KBM-7 (cell line): ENCODE data around the gene MBTPS2.
"Not testable (repeated sequence)": the region's sequence is repeated elsewhere in the genome, so short reads cannot be mapped to it uniquely, and the experiment has no call there.

ENCODE experiments used
- DNase-seq: peaks from one replicate; pipeline ENCODE4 v3.0.0-alpha.2; 2015
- in situ Hi-C: fragments of 300-500 bp; cut with MboI; formaldehyde crosslinking; loops from 2 replicates; pipeline ENCODE4 v1.14.3; 2020; ENCODE audit warnings: low sequenced_read_pairs, low pct_unique_long_range_greater_than_20kb, mixed read lengths

The MBTPS2 gene

DNA sequence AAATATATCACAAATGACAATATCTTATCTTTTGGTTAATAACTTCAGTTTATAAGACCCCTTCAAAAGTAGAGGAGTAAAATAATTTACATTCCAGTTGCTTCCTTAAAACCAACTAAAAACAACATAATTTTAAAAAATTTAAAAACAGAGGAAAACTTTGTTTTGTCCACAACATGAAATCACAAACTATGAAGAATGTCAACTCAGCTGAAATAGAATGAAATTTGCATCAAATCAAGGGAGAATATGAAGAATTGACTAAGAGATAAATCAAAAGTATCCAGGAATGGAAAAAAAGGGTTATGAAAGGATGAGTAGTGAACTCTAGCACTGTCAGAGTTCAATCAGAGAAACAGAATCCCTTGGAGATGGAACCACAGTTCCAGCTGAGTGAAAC is 14.2 kb downstream of the MBTPS2 start:
- in situ Hi-C loops: no loop called here

DNA sequence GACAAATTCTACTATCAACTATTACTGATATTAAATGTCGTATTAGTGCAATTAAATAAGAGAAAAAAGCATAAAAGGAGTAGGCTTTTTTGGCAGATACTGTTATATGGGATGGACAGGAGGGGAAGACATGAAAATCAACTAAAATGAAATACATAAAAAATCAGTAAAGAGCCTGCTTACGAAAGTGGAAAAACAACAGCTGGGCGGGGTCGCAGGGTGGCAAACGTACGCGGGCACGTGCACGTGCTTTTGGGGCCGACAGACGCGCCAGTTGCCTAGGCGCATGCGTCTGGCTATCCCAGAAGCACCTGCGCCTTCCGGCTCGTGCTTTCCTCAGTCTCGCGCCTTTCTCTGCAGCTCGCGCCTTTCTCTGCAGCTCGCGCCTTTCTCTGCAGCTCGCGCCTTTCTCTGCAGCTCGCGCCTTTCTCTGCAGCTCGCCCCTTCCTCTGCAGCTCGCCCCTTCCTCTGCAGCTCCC is 16.6 kb downstream of the MBTPS2 start, which contains the start of gene YY2:
Gene YY2, plus strand, starts transcription at position 51 of the 479 bp plus-strand sequence. CDS start 498 bp downstream, outside the sequence.
- in situ Hi-C loops: no loop called here
- DNase-seq: no peak

More for the DNA sequence above, 14.2 kb downstream of the MBTPS2 start:
- DNase-seq: no peak

DNA sequence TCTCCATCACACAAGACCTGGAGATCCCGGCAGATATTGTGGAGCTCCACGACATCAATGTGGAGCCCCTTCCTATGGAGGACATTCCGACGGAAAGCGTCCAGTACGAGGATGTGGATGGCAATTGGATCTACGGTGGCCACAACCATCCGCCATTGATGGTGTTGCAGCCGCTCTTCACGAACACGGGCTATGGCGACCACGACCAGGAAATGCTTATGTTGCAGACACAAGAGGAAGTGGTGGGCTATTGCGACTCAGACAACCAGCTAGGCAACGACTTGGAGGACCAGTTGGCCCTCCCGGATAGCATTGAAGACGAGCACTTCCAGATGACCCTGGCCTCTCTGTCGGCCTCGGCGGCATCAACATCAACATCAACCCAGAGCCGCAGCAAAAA is 17.1 kb downstream of the MBTPS2 start:
- in situ Hi-C loops: no loop called here
- no peak for DNase-seq

DNA sequence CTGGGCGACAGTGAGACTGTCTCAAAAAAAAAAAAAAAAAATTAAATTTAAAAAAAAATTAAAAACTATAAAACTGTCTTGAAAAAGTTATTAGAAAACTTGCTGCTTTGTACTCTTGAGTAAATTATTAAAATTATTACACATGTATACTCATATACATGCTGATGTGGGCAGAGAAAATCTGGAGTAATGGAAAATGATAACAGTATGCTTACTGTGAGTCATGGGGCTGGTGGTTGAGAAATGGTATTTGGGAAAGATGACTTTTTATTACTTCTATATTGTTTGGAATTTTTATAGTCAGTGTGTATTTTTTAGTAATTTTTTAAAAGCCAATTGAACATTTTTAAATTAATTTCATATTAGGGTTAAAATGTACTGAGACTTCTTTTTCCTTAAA is 23.8 kb downstream of the MBTPS2 start:
- no peak for DNase-seq
- in situ Hi-C loops: no loop called here

DNA sequence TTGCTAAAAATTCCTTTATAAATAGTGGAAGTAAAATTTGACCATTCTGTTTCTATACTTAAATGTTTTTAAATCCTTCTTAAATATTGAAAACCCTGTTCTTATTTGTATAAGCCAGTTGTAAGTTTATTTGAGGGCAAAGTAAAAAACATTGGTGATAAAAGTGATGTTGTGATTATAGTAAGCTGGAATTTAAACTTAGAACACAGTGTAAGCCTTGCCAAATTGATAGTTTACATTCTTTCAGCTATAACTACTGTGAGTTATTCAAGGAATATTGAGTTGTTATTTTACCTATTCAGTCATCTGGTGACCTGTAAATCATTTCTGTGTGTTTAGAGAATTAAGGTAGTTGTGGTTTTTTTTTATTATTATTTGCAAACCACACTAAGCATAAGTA is 26.0 kb downstream of the MBTPS2 start:
- in situ Hi-C loops: no loop called here
- DNase-seq: no peak

DNA sequence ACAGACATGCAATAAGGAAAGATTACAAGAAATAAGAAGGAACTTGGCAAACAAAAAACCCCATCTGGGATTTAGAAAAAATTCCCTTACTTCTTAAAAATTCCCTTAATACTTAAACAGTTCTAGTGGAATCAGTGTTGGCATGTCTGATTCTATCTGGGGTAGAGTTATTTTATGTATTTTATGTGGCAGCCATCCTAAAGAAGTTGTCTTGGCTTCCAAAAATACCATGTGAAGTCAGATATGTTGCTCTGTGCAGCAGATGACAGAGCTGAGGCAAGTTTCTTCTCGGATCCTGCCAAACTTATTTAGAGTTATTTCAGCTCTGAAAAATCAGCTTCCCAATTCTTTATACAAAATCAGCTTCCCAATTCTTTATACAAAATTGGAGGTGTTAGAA is 31.1 kb downstream of the MBTPS2 start:
- in situ Hi-C loops: no loop called here
- DNase-seq: no peak

DNA sequence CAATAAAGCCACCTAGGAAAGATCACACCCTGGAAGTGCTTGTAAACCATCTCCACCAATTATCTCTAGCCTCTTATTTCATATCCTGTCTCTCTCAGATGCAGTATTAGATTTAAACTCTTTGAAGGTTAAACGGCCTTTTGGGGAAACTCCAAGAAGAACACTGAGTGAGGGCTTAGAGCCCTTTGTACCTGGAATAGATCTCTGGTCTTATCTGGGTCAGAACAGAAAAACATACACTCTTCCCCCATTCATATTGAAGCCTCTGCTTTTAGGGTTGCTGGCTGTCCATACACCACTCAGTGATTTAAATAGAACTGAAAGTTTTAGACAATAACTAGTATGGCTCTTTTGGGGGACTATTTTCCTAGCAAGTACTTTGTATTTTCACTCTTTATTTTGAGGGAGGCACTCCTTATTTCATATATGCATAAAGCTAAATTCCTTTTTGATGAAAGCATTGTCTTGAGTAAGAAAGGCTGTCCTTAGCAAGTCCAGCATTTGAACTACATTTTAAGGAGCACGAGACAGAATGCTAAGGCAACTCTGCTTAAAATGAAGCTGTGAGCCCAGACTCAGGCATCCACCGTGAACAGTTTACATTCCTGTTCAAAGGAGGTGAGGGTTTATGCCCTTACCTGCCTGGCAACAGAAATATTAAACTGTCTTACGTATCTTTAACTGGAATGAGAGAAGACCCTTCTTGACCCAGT is 33.8 kb downstream of the MBTPS2 start:
- in situ Hi-C loops: no loop called here
- no peak for DNase-seq

DNA sequence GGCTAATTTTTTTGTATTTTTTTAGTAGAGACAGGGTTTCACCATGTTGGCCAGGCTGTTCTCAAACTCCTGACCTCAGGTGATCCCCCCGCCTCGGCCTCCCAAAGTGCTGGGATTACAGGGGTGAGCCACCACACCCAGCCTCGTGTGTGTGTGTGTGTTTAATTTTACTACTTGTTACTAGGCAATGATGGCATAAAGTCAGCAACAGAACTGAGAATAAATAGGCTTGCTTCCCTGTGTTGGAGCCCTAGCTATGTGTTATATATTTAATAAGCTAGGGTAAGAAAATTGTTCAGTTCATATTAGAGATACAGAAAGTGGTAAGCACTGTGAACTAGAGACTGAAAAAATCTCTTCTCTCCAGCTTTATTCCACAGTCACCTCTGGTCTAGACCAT is 34.8 kb downstream of the MBTPS2 start:
- DNase-seq, in situ Hi-C loops: not testable (repeated sequence)

DNA sequence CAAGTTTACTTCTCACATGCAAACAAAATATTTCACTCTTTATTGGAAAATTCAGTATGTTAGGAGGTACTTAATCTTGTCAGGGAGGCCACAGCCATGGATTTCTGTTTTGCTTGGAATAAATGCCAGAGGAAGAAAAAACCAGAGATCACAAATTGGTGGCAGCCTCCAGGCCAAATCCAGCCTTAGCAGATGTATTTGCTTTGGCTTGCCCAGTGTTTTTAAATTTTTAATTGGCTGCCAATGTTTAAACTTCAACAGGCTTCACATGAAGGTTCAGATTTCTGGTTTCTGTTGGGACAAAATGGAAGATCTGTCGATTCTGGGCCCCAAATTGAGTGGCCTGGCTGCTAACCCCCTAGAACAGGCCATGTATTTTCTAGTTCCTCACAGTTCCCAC is 35.6 kb downstream of the MBTPS2 start:
- no peak for DNase-seq
- in situ Hi-C loops: no loop called here

DNA sequence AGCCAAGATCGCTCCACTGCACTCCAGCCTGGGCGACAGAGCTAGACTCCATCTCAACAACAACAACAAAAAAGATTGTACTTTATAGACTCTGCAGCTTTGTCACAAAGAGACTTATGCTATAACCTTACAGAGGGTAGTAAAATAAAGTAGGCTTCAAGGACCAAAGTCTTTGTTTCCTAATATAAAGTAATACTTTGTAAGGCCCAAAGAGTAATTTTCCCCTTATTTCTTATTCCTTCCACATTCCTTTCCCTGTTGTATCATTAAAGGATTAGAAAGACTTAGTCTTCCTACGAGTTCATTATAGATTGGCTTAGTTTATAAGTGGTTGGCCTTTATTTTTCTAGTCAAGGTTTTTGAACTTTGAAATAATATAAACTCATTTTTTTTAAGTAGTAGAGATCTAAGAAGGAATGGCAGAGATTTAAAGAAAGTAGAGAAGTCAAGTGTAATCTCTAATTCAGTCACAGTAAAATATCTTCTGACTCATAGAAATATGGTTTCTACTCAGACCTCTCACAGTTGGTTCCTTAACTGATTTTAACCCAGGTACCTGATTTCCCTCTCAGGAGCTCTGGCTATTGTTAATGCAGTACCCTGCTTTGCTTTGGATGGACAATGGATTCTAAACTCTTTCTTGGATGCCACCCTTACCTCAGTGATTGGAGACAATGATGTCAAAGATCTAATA is 42.6 kb downstream of the MBTPS2 start:
- no peak for DNase-seq
- in situ Hi-C loops: no loop called here

DNA sequence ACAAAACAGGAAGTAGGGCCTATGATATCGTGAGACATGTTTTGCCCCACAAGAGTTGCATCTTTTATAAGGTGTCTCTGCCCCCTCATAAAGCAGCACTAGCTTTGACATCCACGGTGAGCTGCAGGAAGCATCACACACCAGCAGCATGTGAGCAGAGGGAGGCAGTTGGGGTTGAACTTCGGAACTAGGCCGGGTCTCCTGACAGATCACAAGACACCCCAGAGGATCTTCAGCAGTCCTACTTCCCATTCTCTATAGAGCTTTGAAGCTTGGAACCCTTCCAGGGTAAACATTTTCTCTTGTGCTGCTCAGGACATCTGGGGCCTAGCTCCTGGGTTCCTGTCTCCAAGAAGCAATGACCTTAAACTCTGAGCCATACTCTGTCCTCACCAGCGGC is 43.8 kb downstream of the MBTPS2 start:
- in situ Hi-C loops: no loop called here

DNA sequence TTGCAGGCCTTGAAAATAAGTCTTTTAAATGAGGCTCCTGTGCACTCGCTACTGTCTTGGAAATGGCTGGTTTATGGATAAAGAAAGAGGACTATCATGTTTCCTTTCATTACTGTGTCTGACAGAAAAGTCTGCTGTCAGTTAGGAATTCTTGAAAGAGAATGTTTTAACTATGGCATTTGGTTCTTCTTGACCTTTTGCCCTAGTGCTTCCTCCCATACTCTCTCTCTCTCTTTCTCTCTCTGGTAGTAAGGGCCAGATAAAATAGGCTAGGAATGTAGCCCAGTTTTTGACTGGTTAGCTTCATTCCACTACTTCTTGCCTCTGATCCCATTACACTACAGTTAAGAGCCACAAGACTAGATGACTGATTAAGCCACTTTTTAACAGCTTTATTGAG is 46.2 kb downstream of the MBTPS2 start:
- in situ Hi-C loops: no loop called here
- no peak for DNase-seq

More for the DNA sequence above, 43.8 kb downstream of the MBTPS2 start:
- DNase-seq: peak; percentile 75

DNA sequence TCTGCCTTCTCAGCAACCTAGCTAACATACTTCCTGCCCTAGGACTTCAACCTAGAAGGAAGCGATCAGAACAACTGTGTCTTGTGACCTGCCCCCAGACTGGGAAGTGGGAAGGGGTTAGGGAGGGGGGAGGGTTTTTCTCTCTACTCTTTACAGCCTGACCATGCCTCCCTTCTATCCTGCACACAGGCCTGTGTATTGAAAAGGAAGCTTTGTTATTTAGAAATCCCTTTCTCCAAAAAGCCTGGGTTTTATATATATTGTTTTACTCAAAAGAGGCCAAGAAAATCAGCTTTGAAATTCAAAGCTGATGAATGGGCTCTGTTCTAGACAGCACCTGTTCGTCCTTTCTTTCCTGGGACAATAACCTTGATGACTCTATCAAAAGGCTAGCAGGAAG is 65.9 kb downstream of the MBTPS2 start:
- in situ Hi-C loops: no loop called here
- no peak for DNase-seq

DNA sequence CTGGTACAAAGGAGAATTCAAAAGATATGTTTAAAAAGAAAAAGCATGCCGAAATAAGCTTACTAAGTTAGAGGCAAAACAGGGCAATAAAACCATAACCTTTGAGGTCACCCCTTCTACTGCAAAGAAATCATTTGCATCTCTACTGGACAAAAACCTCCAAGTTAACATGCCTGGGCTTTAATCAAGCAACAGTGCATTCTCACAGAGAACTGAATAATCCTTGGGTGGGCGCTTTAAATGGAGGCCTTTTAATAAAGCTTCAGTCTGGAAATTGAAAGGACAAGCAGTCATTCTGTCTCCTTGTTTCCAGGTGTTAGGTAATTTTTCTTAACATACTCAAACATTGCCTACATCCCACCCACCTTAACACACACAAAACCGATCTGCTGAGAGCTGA is 66.5 kb downstream of the MBTPS2 start:
- in situ Hi-C loops: no loop called here
- DNase-seq: no peak

DNA sequence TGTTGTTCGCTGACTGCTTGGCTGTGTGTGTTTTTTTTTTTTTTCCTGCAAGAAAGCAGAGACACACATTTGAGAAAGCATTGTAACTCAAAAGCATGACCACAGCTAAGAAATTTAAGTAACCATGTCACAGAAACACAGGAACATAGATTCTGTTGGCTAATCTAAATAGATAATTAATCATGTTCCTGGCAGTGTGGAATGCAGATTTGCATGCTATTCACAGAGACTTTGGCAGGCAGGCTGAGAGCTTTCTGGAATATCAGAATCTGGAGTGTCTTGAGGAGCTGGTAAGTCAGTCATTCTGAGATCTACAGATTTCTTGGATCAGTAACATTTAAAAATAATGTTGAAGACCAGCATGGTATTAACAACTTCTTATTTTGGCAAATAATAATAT is 67.8 kb downstream of the MBTPS2 start:
- DNase-seq: no peak
- in situ Hi-C loops: no loop called here

DNA sequence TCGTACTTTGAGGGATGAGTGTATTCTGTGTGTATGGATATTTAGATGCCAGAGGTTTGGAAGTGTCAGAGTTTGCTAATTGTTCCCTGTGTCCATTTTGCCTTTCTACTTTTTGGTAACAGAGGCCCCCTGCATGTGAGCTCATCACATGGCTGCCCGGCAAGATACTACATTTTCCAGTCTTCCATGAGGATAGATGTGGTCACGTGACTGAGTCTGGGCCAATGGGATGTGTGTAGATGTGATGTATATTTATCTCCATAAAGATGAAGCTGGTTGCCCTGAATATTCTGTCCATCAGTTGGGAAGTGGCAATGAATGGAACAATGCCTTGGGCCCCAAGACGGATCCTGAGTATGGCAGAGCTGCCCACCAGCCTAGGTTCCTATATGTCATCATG is 72.1 kb downstream of the MBTPS2 start:
- no peak for DNase-seq
- in situ Hi-C loops: no loop called here

DNA sequence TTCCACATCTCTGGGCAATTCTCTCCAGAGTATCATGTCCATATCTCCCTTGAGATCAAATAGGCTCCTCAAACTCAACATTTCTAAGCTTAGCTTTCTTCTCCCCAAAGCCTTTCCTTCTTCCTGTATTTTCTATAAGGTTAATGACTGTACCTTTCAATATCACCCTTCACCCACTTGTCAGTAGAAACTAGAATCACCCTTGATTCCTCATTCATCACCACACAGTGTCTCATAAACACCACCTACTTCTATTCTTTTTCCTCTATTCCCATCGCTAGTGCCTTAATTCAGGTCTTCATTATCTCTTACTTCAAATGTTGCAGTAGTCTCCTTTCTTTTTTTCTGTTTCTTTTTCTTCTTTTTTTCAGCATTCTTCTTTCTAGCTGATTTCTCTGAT is 72.8 kb downstream of the MBTPS2 start:
- no peak for DNase-seq
- in situ Hi-C loops: no loop called here

DNA sequence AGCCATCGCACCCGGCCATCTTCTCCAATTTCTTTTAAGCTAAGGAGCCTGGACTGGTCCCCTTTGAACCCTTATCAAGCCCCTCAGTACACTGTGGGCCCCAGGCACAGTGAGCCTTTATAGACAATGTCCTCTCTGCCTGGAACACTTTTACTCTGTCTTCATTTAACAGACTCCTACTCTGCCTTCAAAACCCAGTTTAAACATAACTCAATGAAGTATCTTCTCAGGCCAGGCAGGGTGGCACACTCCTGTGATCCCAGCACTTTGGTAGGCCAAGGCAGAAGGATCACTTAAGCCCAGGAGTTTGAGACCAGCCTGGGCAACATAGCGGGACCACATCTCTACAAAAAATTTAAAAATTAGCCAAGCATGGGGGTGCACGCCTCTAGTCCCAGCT is 73.6 kb downstream of the MBTPS2 start:
- in situ Hi-C loops: no loop called here
- DNase-seq: no peak

DNA sequence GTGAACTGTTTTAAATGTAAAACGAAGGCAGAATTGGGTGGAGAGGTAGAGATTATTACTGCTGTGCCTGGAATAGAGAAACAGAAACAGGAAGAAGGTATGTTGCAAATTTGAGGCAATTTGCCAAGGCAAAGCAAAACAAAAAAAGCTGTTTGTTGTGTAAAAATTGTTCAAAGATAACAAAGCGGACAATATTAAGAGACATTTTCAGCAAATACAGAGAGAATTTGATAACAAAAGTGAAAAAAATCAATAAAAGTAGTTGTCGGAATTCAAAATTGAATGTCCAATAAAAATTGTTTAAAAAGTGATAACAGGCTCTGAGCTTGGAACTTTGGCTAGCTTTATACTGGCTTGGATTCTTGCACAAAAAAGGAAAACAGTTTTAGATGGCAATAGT is 86.7 kb downstream of the MBTPS2 start:
- no peak for DNase-seq
- in situ Hi-C loops: no loop called here

DNA sequence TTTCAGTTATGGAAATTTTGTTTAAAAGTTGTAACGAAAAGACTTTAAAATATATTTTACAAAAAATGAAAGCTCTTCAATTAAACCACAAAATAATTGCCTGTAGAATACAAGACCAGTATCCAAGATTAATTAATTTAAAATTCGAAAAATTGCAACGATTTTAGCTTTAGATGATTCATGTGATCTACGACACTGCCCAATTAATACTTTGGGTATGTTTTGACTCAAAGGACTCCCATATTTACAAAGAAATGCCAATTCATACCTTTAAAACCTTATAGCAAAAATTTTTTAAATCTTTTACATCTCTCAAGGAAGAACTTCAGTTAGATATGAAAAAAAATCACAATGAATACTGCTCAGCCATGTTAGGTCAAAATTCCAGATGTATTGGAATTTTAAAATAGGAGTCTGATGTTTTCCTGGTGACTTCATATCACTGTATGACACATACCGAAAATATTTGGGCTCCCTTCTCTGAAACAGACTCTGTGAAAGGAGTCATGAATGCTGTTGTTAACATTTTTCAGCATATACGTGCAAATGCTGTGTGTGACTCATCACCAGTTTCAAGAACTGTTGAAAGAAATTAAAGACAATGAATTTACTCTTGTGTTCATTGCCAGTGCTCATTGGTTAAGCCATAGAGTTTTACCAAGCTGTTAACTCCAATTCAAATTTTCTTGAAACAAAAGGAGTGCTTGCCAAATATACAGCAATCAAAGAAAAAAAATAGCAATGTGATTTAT is 87.3 kb downstream of the MBTPS2 start:
- in situ Hi-C loops: no loop called here
- no peak for DNase-seq
